Karpas-422 (cell line): ENCODE data around the gene KCNK7. TPM values are rescaled to one million over a fixed set of nuclear protein-coding genes. Genes with fewer than 3 reads are reported as not detected.

Source experiments
- DNase-seq: peaks from one replicate; pipeline ENCODE4 v3.0.0-alpha.2; 2015
- H2AFZ ChIP-seq: fragments of 200-600 bp; sonication (generic); 2 replicates; pipeline ENCODE4 v1.6.1; 2014; ENCODE audit warnings: antibody characterized with exemption, low read length, mixed read lengths
- H3K27ac ChIP-seq: fragments of 200-600 bp; sonication (generic); 2 replicates; pipeline ENCODE4 v1.5.1; 2014; ENCODE audit warnings: mild to moderate bottlenecking, low read length, moderate library complexity
- H3K27me3 ChIP-seq: fragments of 200-600 bp; sonication (generic); 2 replicates; pipeline ENCODE4 v1.6.1; 2014; ENCODE audit warnings: low read length, mixed read lengths
- H3K36me3 ChIP-seq: fragments of 200-600 bp; sonication (generic); 2 replicates; pipeline ENCODE4 v1.6.1; 2014; ENCODE audit warnings: low read length, mixed read lengths; ENCODE audit not compliant: insufficient read depth
- H3K4me1 ChIP-seq: fragments of 200-600 bp; sonication (generic); 2 replicates; pipeline ENCODE4 v1.6.1; 2014; ENCODE audit warnings: mild to moderate bottlenecking, low read length, mixed read lengths
- H3K4me2 ChIP-seq: fragments of 200-600 bp; sonication (generic); 2 replicates; pipeline ENCODE4 v1.6.1; 2014; ENCODE audit warnings: low read length, low read depth, mild to moderate bottlenecking; ENCODE audit not compliant: poor library complexity, severe bottlenecking
- H3K4me3 ChIP-seq: fragments of 200-600 bp; sonication (generic); 2 replicates; pipeline ENCODE4 v1.5.1; 2014; ENCODE audit warnings: mild to moderate bottlenecking, antibody characterized with exemption, low read length, mixed read lengths
- H3K79me2 ChIP-seq: fragments of 200-600 bp; sonication (generic); 2 replicates; pipeline ENCODE4 v1.6.1; 2014; ENCODE audit warnings: mild to moderate bottlenecking, low read length, mixed read lengths
- H3K9ac ChIP-seq: fragments of 200-600 bp; sonication (generic); 2 replicates; pipeline ENCODE4 v1.6.0; 2014; ENCODE audit warnings: low read length
- H3K9me2 ChIP-seq: fragments of 200-600 bp; sonication (generic), shearing (Covaris generic); replicated peaks from 2 replicates; pipeline ENCODE4 v1.6.0; 2014; ENCODE audit warnings: mild to moderate bottlenecking, low read length, moderate library complexity; ENCODE audit not compliant: insufficient read depth
- H3K9me3 ChIP-seq: fragments of 300-700, 200-600 bp; sonication (generic); 2 replicates; pipeline ENCODE4 v1.6.1; 2014; ENCODE audit warnings: low read length, mixed read lengths
- H4K20me1 ChIP-seq: fragments of 200-600 bp; sonication (generic); 2 replicates; pipeline ENCODE4 v1.6.1; 2014; ENCODE audit warnings: mild to moderate bottlenecking, antibody characterized with exemption, low read length, low read depth; ENCODE audit not compliant: insufficient read depth
- total RNA-seq: library from RNA; depleted of rRNA; stranded (reverse); fragments of >200 nt; shearing (Covaris generic); gene quantifications from 2 replicates; pipeline ENCODE4 v1.2.3, GENCODE V29; 2014; ENCODE audit warnings: low replicate concordance

KCNK7 gene
- total RNA-seq, 1 experiment from 2014 or later, result 0.48 TPM

DNA sequence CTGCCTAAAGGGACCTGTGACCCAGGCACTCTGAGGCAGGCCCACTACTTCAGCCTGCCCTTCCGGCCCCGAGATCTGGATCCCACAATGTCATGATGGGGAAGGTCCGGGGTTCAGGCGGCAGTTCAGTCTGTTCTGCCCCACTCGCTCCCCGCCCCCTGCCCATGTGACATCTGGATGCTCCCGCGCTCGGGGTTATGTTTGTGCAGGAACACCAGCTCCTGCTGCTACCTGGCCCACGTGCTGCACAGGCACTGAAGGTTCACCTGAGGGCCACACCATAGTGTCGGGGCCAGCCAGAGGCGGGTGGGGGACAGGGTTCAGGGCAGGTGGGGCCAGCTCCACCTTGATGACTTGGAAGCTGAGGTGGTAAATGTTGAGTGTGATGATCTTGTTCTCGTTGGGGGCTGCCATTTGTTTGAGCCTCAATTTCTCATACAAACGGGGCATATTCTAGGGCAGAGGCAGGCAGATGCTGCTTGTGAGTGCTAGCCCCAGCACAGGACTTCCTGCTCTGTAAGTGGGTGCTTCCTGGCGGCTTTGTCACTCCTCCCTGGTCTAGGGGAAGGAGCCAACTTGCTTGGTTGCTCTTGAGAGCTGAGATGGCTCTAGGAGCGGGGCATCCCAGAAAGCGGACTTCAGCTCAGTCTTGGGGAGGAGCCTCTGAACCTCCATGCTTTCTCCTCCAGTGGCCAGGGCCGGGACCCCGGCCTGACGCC lies 37.9 kb upstream of the KCNK7 start:
- Histone ChIP-seq H3K4me2 (no peak overlapping the region), H2AFZ (no peak overlapping the region), H3K79me2 (no peaks in the 10 kb centered on the region), H3K4me3 (no peak overlapping the region), H3K9me3 (no peaks in the 10 kb centered on the region), H3K9me2 (no peaks in the 10 kb centered on the region), H3K27ac (no peak overlapping the region), H3K27me3 (no peaks in the 10 kb centered on the region), H3K9ac (no peak overlapping the region), H3K36me3 (peaks cover 8% of the 10 kb centered on the region; the same call in 1 of the 2 replicates), H3K4me1 (peaks cover 10% of the 10 kb centered on the region), H4K20me1 (no peaks in the 10 kb centered on the region)
- DNase-seq, result no peak

DNA sequence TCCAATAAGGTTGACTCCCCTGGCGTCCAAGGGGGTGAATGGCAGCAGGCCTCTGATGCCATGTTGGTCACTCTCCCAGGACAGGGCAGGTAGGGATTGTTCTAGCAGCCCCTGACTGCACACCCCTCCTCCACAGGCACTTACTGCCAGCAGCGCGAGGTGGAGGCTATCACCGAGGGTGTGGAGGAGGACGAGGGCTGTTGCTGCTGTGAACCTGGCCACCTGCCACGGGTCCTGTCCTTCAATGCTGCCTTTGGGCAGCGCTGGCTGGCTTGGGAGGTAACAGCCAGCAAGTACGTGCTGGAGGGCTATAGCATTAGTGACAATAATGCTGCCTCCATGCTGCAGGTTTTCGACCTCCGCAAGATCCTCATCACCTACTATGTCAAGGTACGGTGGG lies 34.6 kb upstream of the KCNK7 start:
- peaks cover 25% of the 10 kb centered on the region; the same call in 1 of the 2 replicates for H3K36me3 ChIP-seq
- no peaks in the 10 kb centered on the region for H3K27me3 ChIP-seq
- H4K20me1 ChIP-seq, result 0 out of 2 replicates have a peak, but pooled peaks cover 9% of the 10 kb centered on the region
- H3K9ac ChIP-seq, result no peak overlapping the region
- no peaks in the 10 kb centered on the region for H3K9me3 ChIP-seq
- no peak overlapping the region for H3K27ac ChIP-seq
- no peak overlapping the region for H2AFZ ChIP-seq
- H3K4me3 ChIP-seq, result no peak overlapping the region
- no peaks in the 10 kb centered on the region for H3K79me2 ChIP-seq
- H3K9me2 ChIP-seq, result no peaks in the 10 kb centered on the region
- H3K4me2 ChIP-seq, result no peak overlapping the region
- no peak for DNase-seq
- H3K4me1 ChIP-seq, result no peaks in the 10 kb centered on the region

DNA sequence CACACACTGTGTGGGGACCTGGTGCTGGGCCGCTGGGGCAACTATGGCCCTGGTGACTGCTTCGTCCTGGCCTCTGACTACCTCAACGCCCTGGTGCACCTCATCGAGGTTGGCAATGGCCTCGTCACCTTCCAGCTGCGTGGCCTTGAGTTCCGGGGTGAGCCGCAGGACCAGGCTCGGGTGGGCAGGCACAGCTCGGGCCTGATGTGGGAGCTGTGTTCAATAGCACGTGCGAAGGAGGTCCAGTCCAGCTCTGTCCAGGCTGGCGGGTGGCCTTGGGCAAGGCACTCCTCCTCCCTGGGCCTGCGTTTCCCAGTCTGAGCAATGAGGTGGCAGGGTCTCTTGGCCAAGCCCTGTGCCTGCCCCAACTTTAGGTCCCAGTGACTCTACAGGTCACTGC lies 34.0 kb upstream of the KCNK7 start:
- no peak for DNase-seq
- no peaks in the 10 kb centered on the region for H3K9me3 ChIP-seq
- H3K36me3 ChIP-seq, result peaks cover 20% of the 10 kb centered on the region; the same call in 1 of the 2 replicates

DNA sequence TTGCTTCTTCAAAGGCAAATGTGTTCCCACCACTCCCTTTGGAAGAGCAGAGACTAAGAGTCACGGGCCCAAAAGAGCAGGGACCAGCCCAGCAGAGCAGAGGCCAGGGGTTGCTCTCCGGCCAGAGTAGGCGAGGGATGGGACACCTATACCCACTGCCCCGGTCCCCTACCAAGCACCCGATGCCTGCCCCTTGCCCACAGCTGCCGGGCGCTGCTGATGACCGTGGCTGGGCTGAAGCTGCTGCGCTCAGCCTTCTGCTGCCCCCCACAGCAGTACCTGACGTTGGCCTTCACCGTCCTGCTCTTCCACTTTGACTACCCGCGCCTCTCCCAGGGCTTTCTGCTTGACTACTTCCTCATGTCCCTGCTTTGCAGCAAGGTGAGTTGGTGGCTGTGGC lies 31.6 kb upstream of the KCNK7 start:
- H3K79me2 ChIP-seq, result no peaks in the 10 kb centered on the region
- H3K27ac ChIP-seq, result no peak overlapping the region
- H3K27me3 ChIP-seq, result no peaks in the 10 kb centered on the region
- no peak overlapping the region for H3K4me3 ChIP-seq
- no peak overlapping the region for H3K9ac ChIP-seq
- H4K20me1 ChIP-seq, result 0 out of 2 replicates have a peak, but pooled peaks cover 9% of the 10 kb centered on the region
- H3K9me2 ChIP-seq, result no peaks in the 10 kb centered on the region
- no peak overlapping the region for H3K4me2 ChIP-seq
- H3K36me3 ChIP-seq, result peaks cover 20% of the 10 kb centered on the region; the same call in 1 of the 2 replicates
- no peak for DNase-seq
- H2AFZ ChIP-seq, result no peak overlapping the region
- H3K9me3 ChIP-seq, result no peaks in the 10 kb centered on the region
- no peaks in the 10 kb centered on the region for H3K4me1 ChIP-seq

More for the DNA sequence above, 34.0 kb upstream of the KCNK7 start:
- no peaks in the 10 kb centered on the region for H3K27me3 ChIP-seq
- no peak overlapping the region for H2AFZ ChIP-seq
- no peak overlapping the region for H3K4me2 ChIP-seq
- no peaks in the 10 kb centered on the region for H3K9me2 ChIP-seq
- no peak overlapping the region for H3K9ac ChIP-seq
- no peak overlapping the region for H3K4me3 ChIP-seq
- H3K4me1 ChIP-seq, result no peaks in the 10 kb centered on the region
- H3K79me2 ChIP-seq, result no peaks in the 10 kb centered on the region
- H3K27ac ChIP-seq, result no peak overlapping the region
- 0 out of 2 replicates have a peak, but pooled peaks cover 9% of the 10 kb centered on the region for H4K20me1 ChIP-seq

DNA sequence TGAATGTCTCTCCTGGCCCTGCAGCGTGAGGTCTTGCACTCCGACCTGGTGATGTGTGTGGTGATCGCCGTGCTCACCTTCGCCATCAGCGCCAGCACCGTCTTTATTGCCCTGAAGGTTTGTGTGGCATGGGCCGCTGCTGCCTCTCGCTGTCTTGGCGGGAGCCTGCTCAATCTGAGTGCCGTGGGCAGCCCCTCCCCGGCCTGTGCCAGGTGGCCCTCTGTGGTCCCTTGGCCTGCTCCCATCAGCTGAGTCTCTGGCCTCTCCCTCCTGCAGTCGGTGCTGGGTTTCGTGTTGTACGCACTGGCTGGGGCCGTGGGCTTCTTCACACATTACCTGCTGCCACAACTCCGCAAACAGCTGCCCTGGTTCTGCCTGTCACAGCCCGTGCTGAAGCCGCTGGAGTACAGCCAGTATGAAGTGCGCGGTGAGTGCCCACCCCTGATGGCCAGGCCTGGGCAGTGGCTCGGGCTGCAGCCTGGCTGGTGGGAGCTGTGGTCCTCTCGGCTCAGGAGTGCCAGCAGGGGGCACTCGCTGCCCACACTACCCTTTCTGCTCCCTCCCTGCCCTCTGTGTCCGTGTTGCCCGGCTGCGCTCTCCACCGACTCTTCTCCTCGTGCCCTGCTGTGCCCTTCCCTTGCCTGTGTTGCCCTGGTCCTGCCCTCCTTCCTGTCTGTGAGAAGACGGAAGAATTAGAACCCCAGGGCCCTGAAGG lies 30.2 kb upstream of the KCNK7 start:
- DNase-seq, result peak; percentile 76
- no peaks in the 10 kb centered on the region for H3K4me1 ChIP-seq

DNA sequence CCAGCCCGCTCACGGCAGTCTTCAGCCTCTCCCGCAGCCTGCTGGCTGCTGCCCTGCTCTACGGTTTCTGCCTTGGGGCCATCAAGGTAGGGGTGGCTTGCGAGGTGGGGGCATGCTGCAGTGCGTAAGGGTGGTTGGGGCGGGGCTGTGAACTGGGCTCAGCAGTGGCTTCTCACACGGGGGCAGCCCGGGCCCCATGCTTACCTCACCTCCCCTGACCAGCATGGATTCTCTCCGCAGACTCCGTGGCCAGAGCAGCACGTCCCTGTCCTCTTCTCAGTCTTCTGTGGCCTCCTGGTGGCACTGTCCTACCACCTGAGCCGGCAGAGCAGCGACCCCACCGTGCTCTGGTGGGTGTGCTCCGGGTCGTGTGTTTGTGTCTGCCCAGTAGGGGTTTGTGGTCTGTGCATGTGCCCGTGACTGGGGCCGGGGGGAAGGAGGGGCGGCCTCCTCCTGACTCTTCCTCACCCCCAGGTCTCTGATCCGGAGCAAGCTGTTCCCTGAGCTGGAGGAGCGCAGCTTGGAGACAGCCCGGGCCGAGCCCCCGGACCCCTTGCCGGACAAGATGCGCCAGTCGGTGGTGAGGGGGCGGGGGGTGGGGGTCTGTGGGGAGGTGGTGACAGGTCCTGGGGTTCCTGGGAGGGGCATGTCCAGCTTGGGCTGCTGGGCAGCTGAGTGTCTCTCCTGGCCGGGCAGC lies 29.5 kb upstream of the KCNK7 start:
- H3K79me2 ChIP-seq, result no peaks in the 10 kb centered on the region
- no peak overlapping the region for H3K9ac ChIP-seq

More for the DNA sequence above, 30.2 kb upstream of the KCNK7 start:
- Histone ChIP-seq H3K4me3 (no peak overlapping the region), H3K9ac (no peak overlapping the region), H4K20me1 (0 out of 2 replicates have a peak, but pooled peaks cover 9% of the 10 kb centered on the region), H3K4me2 (no peak overlapping the region), H3K9me2 (no peaks in the 10 kb centered on the region), H3K27ac (no peak overlapping the region), H3K9me3 (no peaks in the 10 kb centered on the region), H3K27me3 (no peaks in the 10 kb centered on the region), H3K79me2 (no peaks in the 10 kb centered on the region), H2AFZ (no peak overlapping the region), H3K36me3 (peaks cover 20% of the 10 kb centered on the region; the same call in 1 of the 2 replicates)

DNA sequence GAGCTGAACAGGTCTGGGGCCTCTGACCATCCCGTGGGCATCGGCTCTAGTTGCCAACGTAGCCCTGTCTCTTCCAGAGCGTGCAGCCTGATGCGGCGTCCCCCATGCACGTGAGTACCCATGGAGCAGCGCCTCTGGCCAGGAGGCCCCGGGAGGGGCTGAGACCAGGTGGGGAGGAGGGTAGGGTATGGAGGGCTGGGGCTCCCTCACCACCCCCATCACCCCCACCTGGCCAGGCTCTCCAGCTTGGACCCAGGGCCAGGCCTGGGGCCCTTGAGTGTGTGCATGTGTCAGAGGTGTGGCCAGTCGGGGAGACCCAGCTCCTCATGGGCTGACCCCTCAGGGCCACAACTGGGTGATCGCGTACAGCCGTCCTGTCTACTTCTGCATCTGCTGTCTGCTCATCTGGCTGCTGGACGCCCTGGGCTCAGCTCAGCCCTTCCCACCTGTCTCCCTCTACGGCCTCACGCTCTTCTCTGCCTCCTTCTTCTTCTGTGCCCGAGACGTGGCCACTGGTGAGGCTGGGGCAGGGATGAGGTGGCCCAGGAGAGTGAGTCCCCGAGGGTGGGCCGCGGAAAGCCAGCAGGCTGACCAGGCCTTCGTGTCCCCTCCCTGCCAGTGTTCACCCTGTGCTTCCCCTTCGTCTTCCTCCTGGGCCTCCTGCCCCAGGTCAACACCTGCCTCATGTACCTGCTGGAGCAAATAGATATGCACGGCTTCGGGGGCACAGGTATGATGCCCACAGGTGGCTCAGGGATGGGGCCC lies 28.4 kb upstream of the KCNK7 start:
- Histone ChIP-seq H3K36me3 (peaks cover 17% of the 10 kb centered on the region; the same call in 1 of the 2 replicates), H3K27ac (no peak overlapping the region), H3K4me2 (no peak overlapping the region), H3K9me2 (no peaks in the 10 kb centered on the region), H3K4me1 (no peaks in the 10 kb centered on the region), H3K27me3 (no peaks in the 10 kb centered on the region), H3K9me3 (no peaks in the 10 kb centered on the region), H3K4me3 (no peak overlapping the region), H3K79me2 (no peaks in the 10 kb centered on the region), H4K20me1 (peaks cover 10% of the 10 kb centered on the region; the same call in 1 of the 2 replicates), H3K9ac (no peak overlapping the region), H2AFZ (no peak overlapping the region)
- DNase-seq, result no peak

More for the DNA sequence above, 29.5 kb upstream of the KCNK7 start:
- Histone ChIP-seq H2AFZ (no peak overlapping the region), H3K27ac (no peak overlapping the region), H4K20me1 (0 out of 2 replicates have a peak, but pooled peaks cover 9% of the 10 kb centered on the region), H3K4me2 (no peak overlapping the region), H3K9me2 (no peaks in the 10 kb centered on the region), H3K27me3 (no peaks in the 10 kb centered on the region), H3K36me3 (peaks cover 20% of the 10 kb centered on the region; the same call in 1 of the 2 replicates), H3K4me3 (no peak overlapping the region), H3K4me1 (no peaks in the 10 kb centered on the region), H3K9me3 (no peaks in the 10 kb centered on the region)
- no peak for DNase-seq
